GM12865 (cell line): ENCODE measurements around the gene ZBTB46.

Experiments
- DNase-seq: peaks from one replicate; pipeline ENCODE4 v3.0.0; 2010; ENCODE audit warnings: low read depth
- H3K4me3 ChIP-seq: 2 replicates; pipeline ENCODE4 v1.5.1; 2011; ENCODE audit warnings: mild to moderate bottlenecking, low read depth, low read length, control low read depth
- CTCF ChIP-seq: IDR thresholded peaks from 2 replicates; pipeline ENCODE4 v1.5.1; 2011; ENCODE audit warnings: low read length, control low read depth, low read depth, inconsistent platforms; ENCODE audit not compliant: insufficient read depth; ENCODE audit errors: missing control alignments

The ZBTB46 gene

GRCh38 chr20:63861981-63862901 lies 31.2 kb upstream of the ZBTB46 start:
- no peak overlapping the region for H3K4me3 ChIP-seq
- TF ChIP-seq CTCF: no peak
- DNase-seq: no peak

GRCh38 chr20:63861365-63861934 lies 30.4 kb upstream of the ZBTB46 start, which contains the start of gene ABHD16B:
ABHD16B (plus strand) TSS chr20:63861498; CDS start chr20:63861541, 43 bp downstream.
- no peak for TF ChIP-seq CTCF
- no peak for DNase-seq
- H3K4me3 ChIP-seq: no peak within 1 kb of the TSS

- no peak for TF ChIP-seq CTCF
- no peak for DNase-seq
- H3K4me3 ChIP-seq: no peak overlapping the region
Observed at GRCh38 chr20:63860325-63861051, 29.4 kb upstream of the ZBTB46 start.

GRCh38 chr20:63859166-63859699 lies 28.2 kb upstream of the ZBTB46 start:
- H3K4me3 ChIP-seq: no peak overlapping the region
- TF ChIP-seq CTCF: no peak
- no peak for DNase-seq

- TF ChIP-seq CTCF: no peak
- DNase-seq: no peak
- H3K4me3 ChIP-seq: no peak overlapping the region
Observed at GRCh38 chr20:63858393-63859165, 27.5 kb upstream of the ZBTB46 start.

GRCh38 chr20:63857764-63858392 lies 26.8 kb upstream of the ZBTB46 start:
- no peak overlapping the region for H3K4me3 ChIP-seq
- no peak for DNase-seq
- no peak for TF ChIP-seq CTCF
